H9 (cell line): Measurements from ENCODE around the gene LTF. TPM values are rescaled to one million over a fixed set of nuclear protein-coding genes. Genes with fewer than 3 reads are reported as not detected.

Experiments
- DNase-seq: peaks from one replicate; pipeline ENCODE4 v3.0.0-alpha.2; 2017
- H2AFZ ChIP-seq: one replicate; pipeline ENCODE4 v1.6.1; 2013; ENCODE audit warnings: mild to moderate bottlenecking, low read length, control low read depth, moderate library complexity
- H2AK5ac ChIP-seq: 2 replicates; pipeline ENCODE4 v1.6.1; 2013; ENCODE audit warnings: low read length, control low read depth, mixed read lengths; ENCODE audit not compliant: insufficient read length
- H2BK120ac ChIP-seq: one replicate; pipeline ENCODE4 v1.6.1; 2013; ENCODE audit warnings: low read depth, mild to moderate bottlenecking, low read length, control low read depth, inconsistent platforms; ENCODE audit not compliant: poor library complexity, severe bottlenecking
- H2BK12ac ChIP-seq: 2 replicates; pipeline ENCODE4 v1.6.1; 2013; ENCODE audit warnings: low read length, control low read depth, mixed read lengths, low read depth; ENCODE audit not compliant: insufficient read length
- H2BK15ac ChIP-seq: 2 replicates; pipeline ENCODE4 v1.6.1; 2013; ENCODE audit warnings: low read depth, low read length, control low read depth
- H2BK20ac ChIP-seq: one replicate; pipeline ENCODE4 v1.6.1; 2013; ENCODE audit warnings: low read depth, mild to moderate bottlenecking, low read length, control low read depth, inconsistent platforms; ENCODE audit not compliant: poor library complexity, severe bottlenecking
- H2BK5ac ChIP-seq: 2 replicates; pipeline ENCODE4 v1.6.1; 2013; ENCODE audit warnings: low read length, control low read depth, mixed read lengths; ENCODE audit not compliant: insufficient read length
- H3K14ac ChIP-seq: 2 replicates; pipeline ENCODE4 v1.6.1; 2013; ENCODE audit warnings: low read length, control low read depth; ENCODE audit not compliant: insufficient read depth
- H3K18ac ChIP-seq: 2 replicates; pipeline ENCODE4 v1.6.1; 2013; ENCODE audit warnings: low read depth, mild to moderate bottlenecking, mixed read lengths, low read length, control low read depth; ENCODE audit not compliant: insufficient read length
- H3K23ac ChIP-seq: 2 replicates; pipeline ENCODE4 v1.6.1; 2013; ENCODE audit warnings: low read length, control low read depth, mixed read lengths, low read depth; ENCODE audit not compliant: insufficient read length
- H3K23me2 ChIP-seq: 2 replicates; pipeline ENCODE4 v1.6.1; 2013; ENCODE audit warnings: low read depth, mild to moderate bottlenecking, mixed read lengths, low read length, control low read depth; ENCODE audit not compliant: insufficient read length, poor library complexity, severe bottlenecking
- H3K27ac ChIP-seq: 2 replicates; pipeline ENCODE4 v1.5.1; 2013; ENCODE audit warnings: low read length, control low read depth, mixed read lengths, low read depth; ENCODE audit not compliant: insufficient read length
- H3K27me3 ChIP-seq: 2 replicates; pipeline ENCODE4 v1.6.1; 2013; ENCODE audit warnings: low read length, control low read depth, inconsistent platforms; ENCODE audit not compliant: insufficient read depth
- H3K4ac ChIP-seq: 2 replicates; pipeline ENCODE4 v1.6.1; 2013; ENCODE audit warnings: low read depth, mild to moderate bottlenecking, control low read depth, inconsistent platforms, low read length, moderate library complexity
- H3K4me1 ChIP-seq: 2 replicates; pipeline ENCODE4 v1.6.1; 2013; ENCODE audit warnings: low read length, control low read depth, inconsistent platforms; ENCODE audit not compliant: insufficient read depth
- H3K4me2 ChIP-seq: 2 replicates; pipeline ENCODE4 v1.6.1; 2013; ENCODE audit warnings: low read length, control low read depth, mixed read lengths; ENCODE audit not compliant: insufficient read length, insufficient read depth
- H3K56ac ChIP-seq: 2 replicates; pipeline ENCODE4 v1.6.1; 2013; ENCODE audit warnings: low read depth, mild to moderate bottlenecking, mixed read lengths, low read length, control low read depth; ENCODE audit not compliant: insufficient read length
- H3K79me1 ChIP-seq: 2 replicates; pipeline ENCODE4 v1.6.1; 2013; ENCODE audit warnings: low read depth, mild to moderate bottlenecking, moderate library complexity, low read length, control low read depth, inconsistent platforms; ENCODE audit not compliant: insufficient read depth, poor library complexity, severe bottlenecking
- H3K79me2 ChIP-seq: 2 replicates; pipeline ENCODE4 v1.6.1; 2013; ENCODE audit warnings: low read length, control low read depth, inconsistent platforms; ENCODE audit not compliant: insufficient read depth
- H3K9ac ChIP-seq: 2 replicates; pipeline ENCODE4 v1.6.1; 2013; ENCODE audit warnings: low read length, control low read depth, mixed read lengths; ENCODE audit not compliant: insufficient read length; ENCODE audit errors: extremely low read depth
- H3K9me3 ChIP-seq: one replicate; pipeline ENCODE4 v1.6.1; 2013; ENCODE audit warnings: low read depth, low read length, inconsistent platforms; ENCODE audit not compliant: control insufficient read depth
- H3T11ph ChIP-seq: one replicate; pipeline ENCODE4 v1.6.1; 2013; ENCODE audit warnings: mild to moderate bottlenecking, low read length, control low read depth, inconsistent platforms
- H4K20me1 ChIP-seq: one replicate; pipeline ENCODE4 v1.6.1; 2013; ENCODE audit not compliant: control insufficient read depth, insufficient read length, insufficient read depth
- H4K5ac ChIP-seq: 2 replicates; pipeline ENCODE4 v1.6.1; 2013; ENCODE audit warnings: low read depth, mild to moderate bottlenecking, mixed read lengths, low read length, control low read depth; ENCODE audit not compliant: insufficient read length
- H4K8ac ChIP-seq: replicated peaks from 2 replicates; pipeline ENCODE4 v1.6.1; 2013; ENCODE audit warnings: low read length, control low read depth, mixed read lengths, low read depth; ENCODE audit not compliant: insufficient read length
- H4K91ac ChIP-seq: 2 replicates; pipeline ENCODE4 v1.6.1; 2013; ENCODE audit warnings: low read depth, mild to moderate bottlenecking, moderate library complexity, mixed read lengths, low read length, control low read depth; ENCODE audit not compliant: insufficient read length
- H3K27ac Mint-ChIP-seq, 3 experiments: 2 replicates in 2 of 3; 3 replicates in 1 of 3; pipeline ENCODE4 v1.8.0; 2020 to 2021; ENCODE audit warnings: mixed read lengths in 3 of 3, mild to moderate bottlenecking in 1 of 3, moderate library complexity in 1 of 3
- H3K27me3 Mint-ChIP-seq: 2 replicates; pipeline ENCODE4 v1.8.0; 2021; ENCODE audit warnings: low read depth, mild to moderate bottlenecking, moderate library complexity, mixed read lengths
- H3K36me3 Mint-ChIP-seq, 3 experiments: 2 replicates in 2 of 3; 3 replicates in 1 of 3; pipeline ENCODE4 v1.8.0; 2020 to 2021; ENCODE audit warnings: low read depth in 3 of 3, mixed read lengths in 3 of 3; ENCODE audit not compliant: insufficient read depth in 1 of 3
- H3K4me1 Mint-ChIP-seq, 2 experiments: 2 replicates each; pipeline ENCODE4 v1.8.0; 2020; ENCODE audit warnings: mixed read lengths in 2 of 2
- H3K4me3 Mint-ChIP-seq, 2 experiments: 2 replicates in 1 of 2; 3 replicates in 1 of 2; pipeline ENCODE4 v1.8.0; 2020 to 2021; ENCODE audit warnings: mild to moderate bottlenecking in 2 of 2, mixed read lengths in 2 of 2, moderate library complexity in 1 of 2
- H3K9me3 Mint-ChIP-seq, 2 experiments: 2 replicates in 1 of 2; 3 replicates in 1 of 2; pipeline ENCODE4 v1.8.0; 2020; ENCODE audit warnings: mild to moderate bottlenecking in 2 of 2, mixed read lengths in 2 of 2, moderate library complexity in 1 of 2
- WGBS: extraction: QIAGEN DNeasy Blood & Tissue Kit; methylation state at CpG from one replicate; pipeline ENCODE4 v1.1.7; 2013; ENCODE audit warnings: missing lambda C conversion rate, low lambda C conversion rate, mixed read lengths; ENCODE audit not compliant: insufficient read length; ENCODE audit errors: extremely low coverage; 5-methylcytosine and 5-hydroxymethylcytosine counted together
- total RNA-seq: library from RNA; stranded (reverse); gene quantifications from 2 replicates; pipeline ENCODE4 v1.2.1, GENCODE V29; 2021
- TF ChIP-seq, protein P1 (sequence below): fragments of 200-600 bp; sonication (generic); conservative IDR thresholded peaks from 3 replicates; pipeline ENCODE4 v1.8.0; 2021; ENCODE audit warnings: antibody characterized with exemption, mild to moderate bottlenecking

Gene LTF
- total RNA-seq, 1 experiment from 2014 or later, result not detected

DNA sequence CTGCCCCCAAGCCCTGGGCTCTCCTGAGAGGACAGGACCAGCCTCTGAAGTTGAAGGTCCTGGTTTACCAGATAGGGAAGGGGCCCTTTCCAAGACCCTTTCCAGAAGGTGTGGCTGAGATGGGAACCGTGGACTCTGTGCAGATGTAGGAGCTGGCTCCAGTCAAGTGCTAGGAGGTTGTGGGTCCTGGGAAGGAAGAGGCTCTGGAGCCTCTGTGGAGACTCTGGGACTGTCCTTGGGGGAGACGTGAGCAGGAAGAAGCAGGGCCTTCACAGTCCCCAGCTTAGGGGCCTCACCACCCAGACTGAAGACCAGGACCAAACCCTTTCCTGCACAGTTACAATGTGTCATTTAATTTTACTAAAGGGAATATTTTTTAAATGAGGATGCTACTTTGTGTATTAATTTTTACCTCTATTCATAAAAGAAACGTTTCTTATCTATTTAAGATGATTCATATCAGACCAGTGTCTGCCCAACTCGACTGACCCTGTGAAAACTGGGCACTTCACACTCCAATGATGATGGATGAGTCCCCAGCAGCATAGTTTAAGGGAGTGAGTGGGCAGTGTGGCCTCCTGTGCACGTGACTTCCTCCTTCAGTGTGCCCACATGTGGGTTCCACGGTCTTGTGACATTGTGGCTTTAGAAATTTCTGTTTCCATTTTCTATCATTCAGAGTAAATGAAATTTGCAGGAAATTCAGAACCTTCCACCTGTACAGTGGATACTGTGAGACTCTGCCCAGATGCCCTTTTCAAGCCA lies 68.8 kb downstream of the LTF start:
- no peak for DNase-seq
- H3K79me2 ChIP-seq, result no peaks in the 10 kb centered on the region
- no peak overlapping the region for H2BK5ac ChIP-seq
- no peak overlapping the region for H3K4me3 Mint-ChIP-seq
- H3K56ac ChIP-seq, result no peak overlapping the region
- H2AK5ac ChIP-seq, result no peak overlapping the region
- peaks cover 9 to 16% of the 10 kb centered on the region in 2 experiments for H3K4me1 Mint-ChIP-seq
- no peak overlapping the region for H4K8ac ChIP-seq
- H3K9ac ChIP-seq, result no peak overlapping the region
- no peak overlapping the region for H3K27ac ChIP-seq
- H4K20me1 ChIP-seq, result no peaks in the 10 kb centered on the region
- H3K27ac Mint-ChIP-seq, result 0 out of 7 replicates have a peak overlapping the region, but pooled peaks of 1 of the 3 experiments have one; percentile 19
- no peaks in the 10 kb centered on the region for H3K79me1 ChIP-seq
- H3K4ac ChIP-seq, result no peak overlapping the region
- H3K23me2 ChIP-seq, result no peaks in the 10 kb centered on the region
- H2BK12ac ChIP-seq, result no peak overlapping the region
- no peak overlapping the region for H2BK20ac ChIP-seq
- H2AFZ ChIP-seq, result no peak overlapping the region
- no peaks in the 10 kb centered on the region for H3K36me3 Mint-ChIP-seq
- no peak overlapping the region for H3K18ac ChIP-seq
- TF ChIP-seq, protein P1, sequence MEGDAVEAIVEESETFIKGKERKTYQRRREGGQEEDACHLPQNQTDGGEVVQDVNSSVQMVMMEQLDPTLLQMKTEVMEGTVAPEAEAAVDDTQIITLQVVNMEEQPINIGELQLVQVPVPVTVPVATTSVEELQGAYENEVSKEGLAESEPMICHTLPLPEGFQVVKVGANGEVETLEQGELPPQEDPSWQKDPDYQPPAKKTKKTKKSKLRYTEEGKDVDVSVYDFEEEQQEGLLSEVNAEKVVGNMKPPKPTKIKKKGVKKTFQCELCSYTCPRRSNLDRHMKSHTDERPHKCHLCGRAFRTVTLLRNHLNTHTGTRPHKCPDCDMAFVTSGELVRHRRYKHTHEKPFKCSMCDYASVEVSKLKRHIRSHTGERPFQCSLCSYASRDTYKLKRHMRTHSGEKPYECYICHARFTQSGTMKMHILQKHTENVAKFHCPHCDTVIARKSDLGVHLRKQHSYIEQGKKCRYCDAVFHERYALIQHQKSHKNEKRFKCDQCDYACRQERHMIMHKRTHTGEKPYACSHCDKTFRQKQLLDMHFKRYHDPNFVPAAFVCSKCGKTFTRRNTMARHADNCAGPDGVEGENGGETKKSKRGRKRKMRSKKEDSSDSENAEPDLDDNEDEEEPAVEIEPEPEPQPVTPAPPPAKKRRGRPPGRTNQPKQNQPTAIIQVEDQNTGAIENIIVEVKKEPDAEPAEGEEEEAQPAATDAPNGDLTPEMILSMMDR, result no peak
- H4K5ac ChIP-seq, result no peak overlapping the region
- H4K91ac ChIP-seq, result no peak overlapping the region
- no peak overlapping the region for H3T11ph ChIP-seq
- H3K23ac ChIP-seq, result no peak overlapping the region
- no peaks in the 10 kb centered on the region for H3K4me1 ChIP-seq
- no peak overlapping the region for H2BK120ac ChIP-seq
- no peak overlapping the region for H3K4me2 ChIP-seq
- no CpG with 5 or more reads among the region's 6 CpGs for WGBS
- no peaks in the 10 kb centered on the region for H3K9me3 ChIP-seq
- H3K14ac ChIP-seq, result no peak overlapping the region
- no peak overlapping the region for H2BK15ac ChIP-seq
- H3K27me3 Mint-ChIP-seq, result peaks cover 6% of the 10 kb centered on the region
- H3K27me3 ChIP-seq, result no peaks in the 10 kb centered on the region
- H3K9me3 Mint-ChIP-seq, result no peaks in the 10 kb centered on the region
